NCI-H345 treated with DMSO at 0.1 percent for 48 hours (cell line): ENCODE data around the gene NAP1L1.

Experiments used
- DNase-seq: peaks from one replicate; lab custom pipeline; 2025; ENCODE audit not compliant: unreplicated experiment; lab: John Stamatoyannopoulos, UW

Gene NAP1L1

DNA sequence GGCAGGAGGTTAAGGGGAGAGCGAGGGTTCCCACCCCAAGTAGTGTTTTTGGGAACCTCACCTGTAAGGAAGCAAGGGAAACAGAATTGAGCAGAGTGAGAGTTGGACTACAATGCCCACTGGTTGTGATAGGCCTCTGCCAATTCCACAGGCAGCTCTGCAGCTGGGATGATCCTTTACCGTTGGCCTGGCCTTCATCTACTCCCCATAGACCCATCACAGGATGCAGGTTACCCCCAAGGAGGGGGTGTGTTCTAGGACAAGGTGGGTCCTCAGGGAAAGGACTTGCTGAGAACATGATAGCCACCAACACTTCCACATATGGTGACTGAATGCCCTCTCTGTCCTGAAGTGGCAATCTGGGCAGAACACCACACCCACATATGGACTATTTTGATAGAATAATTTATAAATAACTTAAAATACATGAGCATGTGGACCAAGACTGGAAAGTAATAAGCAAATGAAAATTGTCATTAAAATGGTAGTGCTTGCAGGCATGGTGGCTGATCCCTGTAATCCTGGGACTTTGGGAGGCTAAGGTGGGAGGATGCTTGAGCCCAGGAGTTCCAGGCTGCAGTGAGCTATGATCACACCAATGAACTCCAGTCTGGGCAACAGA, 61.3 kb downstream of the NAP1L1 start:
- no peak for DNase-seq

DNA sequence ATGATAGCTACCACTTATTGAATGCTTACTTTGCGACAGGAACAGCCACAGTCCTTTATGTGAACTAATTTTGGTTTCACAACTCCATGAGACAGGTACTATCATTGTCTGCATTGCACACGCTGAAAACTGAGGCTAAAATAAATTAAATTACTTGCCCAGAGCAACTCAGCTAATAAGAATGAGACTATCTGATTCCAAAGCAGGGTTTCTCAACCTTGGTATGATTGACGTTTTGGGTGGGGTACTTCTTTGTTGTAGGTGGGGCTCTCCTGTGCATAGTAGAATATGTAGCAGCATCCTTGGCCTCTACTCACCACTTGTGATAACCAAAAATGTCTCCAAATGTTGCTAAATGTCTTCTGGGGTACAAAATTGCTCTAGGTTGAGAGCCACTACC, 62.0 kb downstream of the NAP1L1 start:
- no peak for DNase-seq

DNA sequence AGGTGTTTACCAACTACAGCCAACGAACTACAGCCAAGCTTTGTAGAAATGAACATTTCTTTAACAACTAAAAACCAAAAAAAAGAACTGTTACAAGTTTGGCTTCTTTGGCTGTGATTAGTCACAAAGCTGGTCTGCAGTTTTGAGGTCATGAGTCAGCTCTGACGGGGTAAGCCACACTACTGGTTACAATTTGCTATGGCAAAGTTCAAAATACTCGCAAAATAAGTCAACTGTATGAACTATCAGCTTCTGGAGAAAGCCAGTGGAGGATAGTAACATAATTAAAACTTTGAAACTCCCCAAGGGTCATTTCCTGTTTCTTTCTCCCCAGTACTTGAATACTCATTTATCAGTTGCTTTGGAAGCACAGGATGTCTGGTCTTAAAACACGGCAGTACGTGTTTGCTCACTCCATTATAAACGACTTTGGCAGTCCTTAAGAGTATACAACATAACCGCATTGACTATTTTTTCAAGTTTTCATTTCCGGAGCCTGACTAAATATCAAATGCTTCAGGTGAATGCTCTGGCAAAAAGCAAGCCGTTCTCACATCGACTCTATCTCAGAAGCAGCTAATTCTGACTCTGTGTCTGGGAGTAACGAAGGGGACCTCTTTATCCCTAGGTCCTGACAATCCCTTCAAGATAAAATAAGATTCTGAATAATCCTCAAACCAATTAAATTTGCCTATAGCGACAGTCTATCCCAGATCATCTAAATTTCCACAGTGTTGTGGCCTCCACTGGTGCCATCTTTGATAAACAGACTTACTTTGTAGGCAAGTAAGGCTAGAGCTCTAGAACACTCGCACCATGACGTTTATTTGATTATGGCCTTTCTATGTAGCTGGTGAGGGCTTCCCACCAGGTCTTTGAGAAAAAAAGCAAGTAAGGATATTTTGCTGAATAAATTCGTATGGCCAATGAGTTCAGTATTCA, 63.5 kb downstream of the NAP1L1 start:
- no peak for DNase-seq

DNA sequence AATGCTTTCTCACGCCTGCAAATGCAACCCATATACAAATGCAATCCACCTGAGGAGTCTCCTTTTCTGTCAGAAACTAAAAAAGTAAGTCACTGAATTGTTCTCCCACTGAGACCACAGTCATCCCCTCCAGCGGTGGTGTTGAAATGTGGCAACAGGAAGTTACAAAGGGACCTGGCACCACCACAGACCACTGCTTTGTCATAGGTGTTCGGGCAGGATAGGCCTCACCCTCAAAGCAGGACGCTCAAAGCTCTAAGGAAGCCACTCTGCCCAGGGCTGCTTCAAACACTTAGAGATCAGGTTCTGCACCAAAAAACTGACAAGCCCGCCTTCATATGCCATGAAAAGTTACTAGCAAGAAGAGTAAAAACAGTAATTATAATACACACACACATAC, 64.2 kb downstream of the NAP1L1 start:
- DNase-seq = no peak

DNA sequence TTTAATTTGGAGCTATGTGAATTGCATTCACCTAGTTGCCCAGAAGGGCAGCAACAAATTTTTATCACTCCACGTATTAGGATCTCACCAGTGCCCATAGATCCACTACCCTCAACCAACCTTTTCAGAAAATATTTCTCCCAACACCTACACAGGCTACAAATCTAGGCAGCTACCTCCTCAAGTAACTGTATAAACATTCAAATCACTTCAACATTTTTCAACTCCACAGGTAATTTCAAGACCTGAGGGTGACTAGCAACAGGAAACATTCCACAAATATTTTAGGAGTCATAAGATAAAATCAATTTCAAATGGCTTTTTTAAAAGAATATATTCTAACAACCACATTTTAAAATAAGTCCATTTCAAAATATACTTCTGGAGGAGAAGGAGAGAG, 65.8 kb downstream of the NAP1L1 start:
- no peak for DNase-seq

GRCh38 chr12:76018111-76018510, 66.4 kb downstream of the NAP1L1 start:
- no peak for DNase-seq

- no peak for DNase-seq
Observed at GRCh38 chr12:76014007-76014406, 70.5 kb downstream of the NAP1L1 start.

GRCh38 chr12:76013603-76014002, 70.9 kb downstream of the NAP1L1 start:
- DNase-seq = no peak

- DNase-seq = no peak
Observed at GRCh38 chr12:76012644-76013043, 71.8 kb downstream of the NAP1L1 start.

DNA sequence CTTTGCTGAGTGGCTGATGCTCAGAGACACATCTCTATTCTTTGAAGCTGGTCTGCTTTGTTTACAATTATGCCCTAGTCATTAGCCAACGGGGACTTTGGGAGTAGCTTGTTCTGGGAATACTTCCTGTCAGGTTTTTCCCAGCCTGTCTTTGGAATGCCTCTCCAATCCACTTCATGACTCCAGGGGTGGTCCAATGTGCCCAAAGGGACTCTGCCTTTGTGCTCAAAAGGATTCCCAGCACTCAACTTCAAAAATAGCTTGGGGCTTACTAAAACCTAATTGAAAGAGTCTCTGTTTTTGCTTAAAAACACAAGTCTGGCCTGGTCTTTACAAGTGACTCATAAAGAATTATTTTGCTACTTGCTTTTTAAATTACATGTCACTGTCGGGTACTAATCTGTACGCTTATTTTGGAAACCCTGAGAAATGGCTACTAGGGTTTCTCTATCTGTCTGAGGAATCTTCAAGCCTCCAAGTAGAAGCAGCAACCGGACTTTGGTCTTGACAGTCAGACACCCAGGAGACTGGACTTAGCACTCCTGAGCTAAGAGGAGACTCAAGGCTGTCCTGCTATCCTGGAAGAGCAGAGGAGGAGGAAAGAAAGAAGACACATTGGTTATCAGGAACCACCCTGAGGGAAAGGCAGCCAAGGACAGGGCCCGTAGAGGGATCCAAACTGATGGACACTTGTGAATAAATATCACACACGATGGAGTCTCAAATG, 73.6 kb downstream of the NAP1L1 start:
- no peak for DNase-seq

DNA sequence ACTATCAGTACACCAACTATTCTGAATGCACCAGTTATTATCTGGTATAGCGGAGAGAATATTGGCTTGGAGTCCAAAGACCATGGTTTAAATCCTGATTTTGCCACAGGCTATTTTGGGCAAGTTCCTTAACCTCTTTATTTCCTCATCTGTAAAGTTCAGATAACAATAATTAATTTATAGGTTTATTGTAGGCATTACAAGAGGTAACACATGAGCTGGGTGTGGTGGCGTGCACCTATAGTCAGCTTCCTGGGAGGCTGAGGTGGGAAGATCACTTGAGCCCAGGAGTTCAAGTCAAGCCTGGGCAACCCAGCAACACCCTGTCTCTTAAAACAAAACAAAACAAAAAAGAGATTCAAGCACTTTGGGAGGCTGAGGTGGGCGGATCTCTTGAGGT, 76.1 kb downstream of the NAP1L1 start:
- no peak for DNase-seq

DNA sequence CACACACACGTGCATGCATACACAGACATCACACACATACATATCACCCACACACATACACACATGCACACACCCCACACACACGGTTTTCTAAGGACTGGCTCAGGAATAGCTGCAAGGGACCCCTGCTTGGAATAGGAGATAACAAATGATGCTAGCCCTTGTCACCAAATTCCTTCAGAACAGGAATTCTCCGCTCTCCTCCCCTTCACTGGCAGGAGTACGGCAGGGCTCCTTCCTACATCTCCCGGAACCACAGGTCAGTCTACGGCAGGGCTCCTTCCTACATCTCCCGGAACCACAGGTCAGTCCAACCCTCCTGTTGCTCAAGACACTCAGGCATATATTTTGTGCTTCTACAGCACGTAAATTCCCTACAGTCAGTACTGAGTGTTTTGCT, 76.8 kb downstream of the NAP1L1 start:
- no peak for DNase-seq

DNA sequence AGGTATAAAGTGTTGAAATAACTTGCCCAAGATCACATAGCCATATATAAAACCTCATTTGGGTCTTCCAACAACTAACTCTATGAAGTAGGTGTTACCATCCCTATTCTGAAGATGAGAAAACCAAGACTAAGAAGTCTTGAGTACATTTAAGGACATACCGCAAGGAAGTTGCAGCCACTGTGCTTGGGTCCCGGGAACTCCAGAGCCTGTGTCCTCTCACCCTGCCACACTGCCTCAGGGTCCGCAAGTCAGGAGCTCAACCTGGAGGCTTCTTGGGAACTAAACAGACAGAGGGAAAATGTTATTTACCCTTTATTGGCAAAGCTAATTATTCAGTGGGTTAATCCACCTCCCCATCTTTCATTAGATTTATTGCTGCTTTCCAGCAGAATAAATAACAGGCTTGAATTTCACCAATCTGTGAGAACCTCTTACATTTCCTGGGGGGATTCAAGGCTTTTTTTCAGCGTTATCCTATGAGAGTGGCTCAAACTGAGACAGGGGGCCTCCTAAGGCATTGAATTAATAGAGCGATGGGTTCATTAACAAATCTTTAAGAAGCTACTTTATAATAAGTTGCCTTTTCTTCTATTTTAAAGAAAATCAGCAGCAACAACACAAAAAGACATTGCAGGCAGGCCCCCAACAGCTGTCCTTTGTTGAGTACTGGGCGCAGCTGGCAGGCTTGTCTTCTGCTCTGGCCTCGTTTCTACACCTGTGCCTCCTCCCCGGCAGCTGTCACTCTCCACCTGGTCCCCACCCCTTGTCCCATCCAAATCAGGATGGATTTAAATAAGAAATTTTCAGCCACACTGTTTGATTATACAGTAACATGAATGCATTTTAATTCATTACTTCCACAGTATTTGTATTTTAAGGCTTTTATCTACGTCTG, 78.2 kb downstream of the NAP1L1 start:
- no peak for DNase-seq

DNA sequence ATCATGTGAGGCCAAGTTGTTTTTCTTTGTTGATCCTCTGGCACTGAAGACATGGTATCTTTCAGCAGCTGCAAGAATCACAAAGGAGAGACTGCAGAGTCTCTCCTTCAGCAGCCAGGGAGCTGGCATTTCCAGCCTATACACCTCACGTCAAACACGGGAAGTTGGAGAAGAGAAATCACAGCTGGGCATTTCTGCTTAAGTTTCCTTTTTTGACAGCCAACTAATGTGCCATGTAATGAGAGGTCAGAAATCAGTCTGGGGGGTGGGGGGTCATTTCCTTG, 81.2 kb downstream of the NAP1L1 start:
- no peak for DNase-seq

- no peak for DNase-seq
Observed at GRCh38 chr12:76002598-76003354, 81.7 kb downstream of the NAP1L1 start.

GRCh38 chr12:75998292-75999063, 86.0 kb downstream of the NAP1L1 start:
- DNase-seq = no peak

DNA sequence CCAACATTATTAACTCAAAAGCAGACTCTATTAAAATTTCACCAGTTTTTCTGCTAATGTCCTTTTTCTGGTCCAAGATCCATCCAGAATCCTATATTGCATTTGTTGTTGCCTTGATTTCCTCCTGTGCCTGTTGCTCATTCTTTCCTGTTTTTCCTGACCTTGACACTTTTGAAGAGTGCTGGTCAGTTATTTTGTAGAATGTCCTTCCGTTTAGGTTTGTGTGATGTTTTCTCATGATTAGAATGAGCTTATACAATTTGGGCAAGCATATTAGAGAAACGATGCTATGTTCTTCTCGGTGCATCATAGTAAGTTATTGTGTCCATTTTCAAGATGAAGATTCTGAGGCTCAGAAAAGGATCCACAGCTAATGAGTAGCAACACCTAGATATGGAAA, 86.8 kb downstream of the NAP1L1 start:
- no peak for DNase-seq

DNA sequence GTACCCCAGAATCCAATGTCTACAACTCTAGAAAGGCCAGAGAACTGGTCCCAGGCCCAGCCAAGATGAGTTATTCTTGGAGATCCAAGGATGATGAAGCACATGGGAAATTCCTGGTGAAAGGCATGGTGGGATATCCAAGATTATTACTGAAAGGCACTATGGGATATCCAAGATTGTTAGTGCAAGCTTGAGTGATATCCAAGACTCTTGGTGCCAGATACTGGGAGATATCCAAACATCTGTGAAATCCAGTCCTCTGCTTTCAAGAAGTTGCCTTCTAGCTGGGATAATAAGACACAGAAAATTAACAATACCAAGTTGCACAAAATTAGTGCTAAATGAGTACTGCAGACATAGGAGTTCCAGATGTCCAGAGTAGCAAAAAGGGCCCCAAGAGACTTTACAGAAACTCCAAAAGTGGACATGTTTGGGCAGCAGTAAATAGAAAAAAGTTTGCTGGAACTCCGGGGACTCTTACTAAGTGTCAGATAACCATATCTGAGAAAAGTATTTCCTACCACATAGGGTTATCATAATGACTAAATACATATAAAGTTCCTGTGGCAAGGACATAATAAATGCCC, 87.5 kb downstream of the NAP1L1 start:
- DNase-seq = no peak

- no peak for DNase-seq
Observed at GRCh38 chr12:75995691-75996090, 88.8 kb downstream of the NAP1L1 start.
